Gastrocnemius medialis (tissue), 4 donors: ENCODE results near the gene SLC38A8. TPM values are rescaled to one million over a fixed set of nuclear protein-coding genes. Genes with fewer than 3 reads are reported as not detected.

Experiments used
- ATAC-seq, 2 donors: fragments of 150-250 bp; one replicate each; pipeline ENCODE4 v1.9.1; 2016
- DNase-seq, 2 donors: peaks; one replicate each; pipeline ENCODE4 v3.0.0-alpha.2; 2019
- H3K27ac ChIP-seq, 4 donors: fragments of 200-600 bp; sonication (generic); 1 replicate in 1 of 4; 2 replicates in 3 of 4; pipeline ENCODE4 v1.5.1; 2016 to 2018; ENCODE audit warnings: mild to moderate bottlenecking in 2 of 4, moderate library complexity in 1 of 4
- H3K27me3 ChIP-seq, 3 donors: fragments of 200-600 bp; sonication (generic) in 2 of 3; 1 replicate in 1 of 3; 2 replicates in 2 of 3; pipeline versions ENCODE4 v1.5.1 to v1.6.0; 2016 to 2019; ENCODE audit warnings: mild to moderate bottlenecking in 1 of 3, moderate library complexity in 1 of 3
- H3K36me3 ChIP-seq, 2 donors: fragments of 200-600 bp; sonication (generic) in 1 of 2; one replicate each; pipeline ENCODE4 v1.5.1; 2017 to 2018
- H3K4me1 ChIP-seq, 2 donors: fragments of 200-600 bp; sonication (generic) in 1 of 2; one replicate each; pipeline ENCODE4 v1.5.1; 2016 to 2017; ENCODE audit warnings: mild to moderate bottlenecking in 2 of 2
- H3K4me3 ChIP-seq, 4 donors: fragments of 200-600 bp; sonication (generic) in 3 of 4; 1 replicate in 1 of 4; 2 replicates in 3 of 4; pipeline ENCODE4 v1.5.1; 2016 to 2019; ENCODE audit warnings: mild to moderate bottlenecking in 2 of 4
- H3K9me3 ChIP-seq, 3 donors: fragments of 200-600 bp; sonication (generic) in 2 of 3; 1 replicate in 1 of 3; 2 replicates in 2 of 3; pipeline ENCODE4 v1.5.1; 2016 to 2019
- POLR2A ChIP-seq, 2 donors: fragments of 450-650 bp; IDR thresholded peaks; one replicate each; pipeline ENCODE4 v1.6.1; 2017; ENCODE audit warnings: antibody characterized with exemption in 2 of 2, mild to moderate bottlenecking in 2 of 2, moderate library complexity in 2 of 2
- in situ Hi-C, 4 donors: fragments of 200-750 bp; cut with MboI; loops; one replicate each; pipeline versions ENCODE4 v1.15.0 to v1.8.0; 2017; ENCODE audit warnings: low sequenced_read_pairs in 4 of 4
- intact Hi-C: fragments of 100-400 bp; cut with DNase I; formaldehyde crosslinking; loops from one replicate; pipeline ENCODE4 v1.15.1; 2023; ENCODE audit warnings: low total_unique reads
- total RNA-seq, 4 donors: library from RNA; depleted of rRNA; stranded (reverse); fragments of >200 nt; gene quantifications; one replicate each; pipeline versions ENCODE4 v1.1.0 to v1.2.3, GENCODE V29; 2016
- TF ChIP-seq, protein P1 (sequence below), 5 experiments: fragments of 450-650 bp in 3 of 5; fragments of 200-600 bp in 2 of 5; sonication (generic) in 2 of 5; IDR thresholded peaks in 4 of 5; conservative IDR thresholded peaks in 1 of 5; 1 replicate in 4 of 5; 2 replicates in 1 of 5; pipeline ENCODE4 v1.5.1; 2016 to 2019; ENCODE audit warnings: antibody characterized with exemption in 5 of 5, mild to moderate bottlenecking in 3 of 5, moderate library complexity in 3 of 5

The SLC38A8 gene
- total RNA-seq, 4 donors from 2014 or later: not detected

DNA sequence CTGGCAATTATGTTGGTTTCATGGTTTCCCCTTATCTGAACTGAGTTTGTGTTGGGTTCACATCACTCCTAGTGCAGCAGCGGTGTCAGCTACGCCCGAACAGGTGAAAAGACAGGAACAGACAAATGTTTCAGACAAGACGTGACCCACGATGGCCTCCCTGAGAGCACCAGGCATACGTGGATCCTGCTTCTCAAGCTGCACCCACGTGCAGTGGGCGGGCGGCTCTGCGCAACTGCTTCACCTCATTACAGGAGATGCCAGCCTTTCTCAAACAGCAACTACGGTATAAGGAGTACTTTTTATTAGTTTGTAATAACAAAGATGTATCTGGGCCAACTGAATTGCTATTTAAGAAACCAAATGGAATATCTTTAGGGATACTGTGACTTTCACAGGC is 32.8 kb upstream of the SLC38A8 start:
- no peaks in the 10 kb centered on the region for H3K27me3 ChIP-seq
- no peak overlapping the region for H3K4me3 ChIP-seq
- DNase-seq (no peak), ATAC-seq (no peak)
- no peak for TF ChIP-seq POLR2A (IDR thresholded peaks at IDR 0.05)
- TF ChIP-seq, protein P1, sequence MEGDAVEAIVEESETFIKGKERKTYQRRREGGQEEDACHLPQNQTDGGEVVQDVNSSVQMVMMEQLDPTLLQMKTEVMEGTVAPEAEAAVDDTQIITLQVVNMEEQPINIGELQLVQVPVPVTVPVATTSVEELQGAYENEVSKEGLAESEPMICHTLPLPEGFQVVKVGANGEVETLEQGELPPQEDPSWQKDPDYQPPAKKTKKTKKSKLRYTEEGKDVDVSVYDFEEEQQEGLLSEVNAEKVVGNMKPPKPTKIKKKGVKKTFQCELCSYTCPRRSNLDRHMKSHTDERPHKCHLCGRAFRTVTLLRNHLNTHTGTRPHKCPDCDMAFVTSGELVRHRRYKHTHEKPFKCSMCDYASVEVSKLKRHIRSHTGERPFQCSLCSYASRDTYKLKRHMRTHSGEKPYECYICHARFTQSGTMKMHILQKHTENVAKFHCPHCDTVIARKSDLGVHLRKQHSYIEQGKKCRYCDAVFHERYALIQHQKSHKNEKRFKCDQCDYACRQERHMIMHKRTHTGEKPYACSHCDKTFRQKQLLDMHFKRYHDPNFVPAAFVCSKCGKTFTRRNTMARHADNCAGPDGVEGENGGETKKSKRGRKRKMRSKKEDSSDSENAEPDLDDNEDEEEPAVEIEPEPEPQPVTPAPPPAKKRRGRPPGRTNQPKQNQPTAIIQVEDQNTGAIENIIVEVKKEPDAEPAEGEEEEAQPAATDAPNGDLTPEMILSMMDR (IDR thresholded peaks at IDR 0.05 in 4 of 5, conservative IDR thresholded peaks at IDR 0.05 in 1 of 5): no peak
- H3K4me1 ChIP-seq: peaks cover 0 to 11% of the 10 kb centered on the region in 2 donors
- H3K36me3 ChIP-seq: peaks cover 0 to 52% of the 10 kb centered on the region in 2 donors
- in situ Hi-C loops: loop anchor here in 1 of 4 donors (25.0 kb wide), 1 partner anchor 112 kb away; the partner anchor contains the start of genes ADAD2 and TAF1C
- intact Hi-C loops: no loop called here
- no peaks in the 10 kb centered on the region for H3K9me3 ChIP-seq
- no peak overlapping the region for H3K27ac ChIP-seq

DNA sequence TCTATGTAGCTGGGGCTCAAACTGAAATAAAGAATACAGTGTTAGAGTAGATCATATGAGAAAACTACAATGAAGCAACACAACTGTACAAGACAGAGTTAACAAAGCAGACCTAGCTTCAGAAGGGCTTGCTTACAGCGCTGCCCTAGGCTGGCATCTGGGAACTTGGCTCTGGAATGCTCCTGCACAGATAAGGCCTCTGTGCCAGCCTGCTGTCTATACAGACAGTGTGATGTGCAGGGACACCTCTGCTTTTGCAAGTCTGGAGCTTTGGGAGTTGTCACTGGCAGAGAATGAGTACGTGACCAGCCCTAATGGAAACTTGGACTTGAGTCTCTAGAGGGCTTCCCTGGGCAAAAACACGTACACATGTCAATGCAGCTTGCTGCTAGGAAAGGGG is 32.1 kb upstream of the SLC38A8 start:
- Histone ChIP-seq H3K27ac (no peak overlapping the region), H3K9me3 (no peaks in the 10 kb centered on the region), H3K4me3 (no peak overlapping the region), H3K27me3 (no peaks in the 10 kb centered on the region), H3K4me1 (peaks cover 0 to 4% of the 10 kb centered on the region in 2 donors), H3K36me3 (peaks cover 0 to 51% of the 10 kb centered on the region in 2 donors)
- DNase-seq (no peak), ATAC-seq (no peak)
- in situ Hi-C loops: loop anchor here in 2 of 4 donors (25.0 kb wide), 2 partner anchors 112 to 113 kb away; partner anchors contain the start of genes ADAD2 (in 1 of the 2), NECAB2 (in 1 of the 2), OSGIN1 (in 1 of the 2) and TAF1C (in 1 of the 2)
- TF ChIP-seq POLR2A (IDR thresholded peaks at IDR 0.05): no peak
- TF ChIP-seq, protein P1 (IDR thresholded peaks at IDR 0.05 in 4 of 5, conservative IDR thresholded peaks at IDR 0.05 in 1 of 5): no peak
- intact Hi-C loops: no loop called here

DNA sequence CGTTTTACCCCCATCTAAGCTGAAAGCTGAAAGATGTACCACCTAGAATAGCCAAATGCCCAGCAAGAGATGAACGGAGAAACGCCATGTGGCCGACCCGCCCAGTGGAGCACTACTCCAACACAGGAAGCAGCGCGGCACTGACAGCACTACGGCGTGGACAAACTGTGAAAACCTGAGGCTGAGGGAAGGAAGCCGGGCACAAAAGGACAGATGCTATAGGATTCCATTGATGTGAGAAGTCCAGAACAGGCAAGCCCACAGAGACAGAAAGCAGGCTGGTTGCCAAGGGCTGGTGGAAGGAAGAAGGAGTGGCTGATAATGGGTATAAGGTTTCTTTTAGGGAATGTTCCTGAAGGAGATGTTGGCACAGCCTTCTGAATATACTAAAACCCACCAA is 29.4 kb upstream of the SLC38A8 start:
- intact Hi-C loops: no loop called here
- Histone ChIP-seq H3K27ac (no peak overlapping the region), H3K27me3 (no peaks in the 10 kb centered on the region), H3K4me1 (no peaks in the 10 kb centered on the region), H3K4me3 (no peak overlapping the region), H3K36me3 (peaks cover 8 to 68% of the 10 kb centered on the region in 2 donors), H3K9me3 (no peaks in the 10 kb centered on the region)
- in situ Hi-C loops: loop anchor here in 1 of 4 donors (25.0 kb wide), 1 partner anchor 110 kb away; the partner anchor contains the start of genes NECAB2 and OSGIN1
- no peak for ATAC-seq
- TF ChIP-seq, protein P1 (IDR thresholded peaks at IDR 0.05 in 4 of 5, conservative IDR thresholded peaks at IDR 0.05 in 1 of 5): no peak
- TF ChIP-seq POLR2A (IDR thresholded peaks at IDR 0.05): no peak
- DNase-seq: no peak

DNA sequence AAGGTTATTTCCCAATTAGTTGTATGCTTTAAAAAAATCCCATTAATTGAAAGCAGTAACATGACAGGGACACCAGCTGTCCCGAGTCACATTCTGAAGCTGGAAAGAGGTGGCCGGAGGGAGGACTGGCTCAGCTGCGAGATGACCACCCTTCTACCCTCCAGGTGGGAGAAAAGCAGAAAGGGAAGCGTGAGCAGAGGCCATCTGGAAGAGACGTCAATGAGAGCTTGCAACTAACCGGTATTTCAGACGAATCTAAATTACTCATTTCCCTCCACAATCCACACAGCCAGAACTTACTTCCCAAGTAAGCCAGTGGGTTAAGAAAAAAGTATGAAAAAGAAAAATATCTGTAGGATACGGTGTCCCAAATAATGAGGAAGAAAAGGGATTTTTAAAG is 28.5 kb upstream of the SLC38A8 start:
- in situ Hi-C loops: loop anchor here in 1 of 4 donors (25.0 kb wide), 1 partner anchor 109 kb away; the partner anchor contains the start of genes NECAB2 and OSGIN1
- Histone ChIP-seq H3K27ac (no peak overlapping the region), H3K27me3 (no peaks in the 10 kb centered on the region), H3K9me3 (no peaks in the 10 kb centered on the region), H3K36me3 (peaks cover 11 to 77% of the 10 kb centered on the region in 2 donors), H3K4me1 (no peaks in the 10 kb centered on the region), H3K4me3 (no peak overlapping the region)
- ATAC-seq (no peak), DNase-seq (no peak)
- TF ChIP-seq, protein P1 (IDR thresholded peaks at IDR 0.05 in 4 of 5, conservative IDR thresholded peaks at IDR 0.05 in 1 of 5): no peak
- TF ChIP-seq POLR2A (IDR thresholded peaks at IDR 0.05): no peak
- intact Hi-C loops: no loop called here
